ENCODE measurements around the gene PCDHA5. TPM values are rescaled to one million over a fixed set of nuclear protein-coding genes. Genes with fewer than 3 reads are reported as not detected.

Gene PCDHA5
- not detected in 2 replicates for total RNA-seq

GRCh38 chr5:140821375-140822280 lies at the start of gene PCDHA5:
Gene PCDHA5 (plus strand): TSS chr5:140821613.

GRCh38 chr5:140785905-140786686 lies 35.3 kb upstream of the PCDHA5 start, which contains the start of gene PCDHA1:
Gene PCDHA1 (plus strand): TSS chr5:140786140.

GRCh38 chr5:140794595-140795258 lies 26.7 kb upstream of the PCDHA5 start, which contains the start of gene PCDHA2:
Gene PCDHA2 (plus strand): TSS chr5:140794852.

DNA sequence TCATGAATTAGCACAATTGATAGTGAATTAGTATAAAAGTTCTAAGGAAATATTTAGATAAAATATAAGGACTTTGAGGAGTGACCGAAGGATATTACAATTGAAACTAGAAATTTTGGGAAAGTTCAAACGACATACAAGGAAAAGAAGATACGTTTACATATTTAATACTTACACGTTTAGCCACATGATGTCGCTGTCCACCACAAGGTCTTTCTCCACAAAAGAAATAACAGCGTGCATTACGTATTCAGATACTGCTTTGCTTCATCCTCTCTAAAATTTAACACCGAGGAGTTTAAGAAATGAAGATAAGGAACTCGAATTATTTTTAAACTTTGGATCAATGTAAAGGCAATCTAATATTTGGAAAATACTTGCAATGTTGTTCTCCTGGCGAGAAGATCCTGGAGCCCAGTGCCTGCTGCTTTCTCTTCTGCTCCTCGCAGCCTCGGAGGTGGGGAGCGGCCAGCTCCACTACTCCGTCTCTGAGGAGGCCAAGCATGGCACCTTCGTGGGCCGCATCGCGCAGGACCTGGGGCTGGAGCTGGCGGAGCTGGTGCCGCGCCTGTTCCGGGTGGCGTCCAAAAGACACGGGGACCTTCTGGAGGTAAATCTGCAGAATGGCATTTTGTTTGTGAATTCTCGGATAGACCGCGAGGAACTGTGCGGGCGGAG lies 20.5 kb upstream of the PCDHA5 start, which contains the start of gene PCDHA3:
PCDHA3 (plus strand) TSS at position 242 of the 678 bp plus-strand sequence.

DNA sequence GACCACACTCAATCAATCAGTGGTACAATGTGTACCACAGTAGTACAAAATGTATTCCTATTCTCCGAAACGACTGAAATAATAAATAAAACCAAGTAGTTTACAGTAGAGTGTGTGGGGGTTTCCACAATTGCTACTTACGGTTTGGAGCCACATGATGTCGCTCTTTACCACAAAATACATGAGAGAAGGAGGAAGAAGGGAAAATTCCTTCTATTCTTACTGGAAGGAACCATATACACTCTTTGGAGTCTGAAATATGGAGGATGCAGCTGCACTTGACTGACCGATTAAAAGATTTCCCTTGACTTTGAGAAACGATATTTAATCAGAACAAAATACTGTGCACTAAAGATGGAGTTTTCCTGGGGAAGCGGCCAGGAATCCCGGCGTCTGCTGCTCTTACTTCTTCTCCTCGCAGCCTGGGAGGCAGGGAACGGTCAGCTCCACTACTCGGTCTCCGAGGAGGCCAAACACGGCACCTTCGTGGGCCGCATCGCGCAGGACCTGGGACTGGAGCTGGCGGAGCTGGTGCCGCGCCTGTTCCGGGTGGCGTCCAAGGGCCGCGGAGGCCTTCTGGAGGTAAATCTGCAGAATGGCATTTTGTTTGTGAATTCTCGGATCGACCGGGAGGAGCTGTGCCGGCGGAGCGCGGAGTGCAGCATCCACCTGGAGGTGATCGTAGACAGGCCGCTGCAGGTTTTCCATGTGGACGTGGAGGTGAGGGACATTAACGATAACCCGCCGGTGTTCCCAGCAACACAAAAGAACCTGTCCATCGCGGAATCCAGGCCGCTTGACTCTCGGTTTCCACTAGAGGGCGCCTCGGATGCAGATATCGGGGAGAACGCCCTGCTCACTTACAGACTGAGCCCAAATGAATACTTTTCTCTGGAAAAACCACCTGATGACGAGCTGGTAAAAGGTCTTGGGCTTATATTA lies 14.3 kb upstream of the PCDHA5 start, which contains the start of gene PCDHA4:
PCDHA4 (plus strand) TSS at position 235 of the 942 bp plus-strand sequence.

GRCh38 chr5:140827704-140828361 lies 6.4 kb downstream of the PCDHA5 start, which contains the start of gene PCDHA6:
Gene PCDHA6 (plus strand): TSS chr5:140827960. CDS start chr5:140828092, 132 bp downstream.

GRCh38 chr5:140833993-140834392 lies 12.6 kb downstream of the PCDHA5 start, which contains the start of gene PCDHA7:
Gene PCDHA7 (plus strand): TSS chr5:140834269. CDS start chr5:140834384, 115 bp downstream.

DNA sequence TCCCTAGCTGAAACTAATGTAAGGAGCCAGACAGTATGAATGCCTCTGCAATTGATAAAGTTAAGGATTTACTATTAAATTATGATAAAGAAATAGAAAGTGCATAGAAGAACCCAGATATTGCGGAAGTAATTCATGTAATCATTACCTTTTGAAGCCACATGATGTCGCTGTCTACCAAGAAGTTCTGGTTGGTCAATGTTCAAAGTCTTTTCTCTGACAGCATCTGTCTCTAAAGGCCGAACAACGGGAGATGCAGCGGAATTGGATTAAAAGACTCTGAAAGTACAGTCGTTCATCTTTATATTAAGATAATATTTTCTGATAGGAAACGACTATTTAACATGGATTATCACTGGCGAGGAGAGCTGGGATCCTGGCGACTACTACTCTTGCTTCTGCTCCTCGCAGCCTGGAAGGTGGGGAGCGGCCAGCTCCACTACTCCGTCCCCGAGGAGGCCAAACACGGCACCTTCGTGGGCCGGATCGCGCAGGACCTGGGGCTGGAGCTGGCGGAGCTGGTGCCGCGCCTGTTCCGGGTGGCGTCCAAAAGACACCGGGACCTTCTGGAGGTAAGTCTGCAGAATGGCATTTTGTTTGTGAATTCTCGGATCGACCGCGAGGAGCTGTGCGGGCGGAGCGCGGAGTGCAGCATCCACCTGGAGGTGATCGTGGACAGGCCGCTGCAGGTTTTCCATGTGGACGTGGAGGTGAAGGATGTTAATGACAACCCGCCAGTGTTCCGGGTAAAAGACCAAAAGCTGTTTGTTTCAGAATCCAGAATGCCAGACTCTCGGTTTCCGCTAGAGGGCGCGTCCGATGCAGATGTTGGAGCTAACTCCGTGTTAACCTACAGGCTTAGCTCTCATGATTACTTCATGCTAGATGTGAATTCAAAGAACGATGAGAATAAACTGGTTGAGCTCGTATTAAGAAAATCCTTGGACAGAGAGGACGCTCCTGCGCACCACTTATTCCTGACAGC lies 19.9 kb downstream of the PCDHA5 start, which contains the start of gene PCDHA8:
PCDHA8 (plus strand) TSS at position 210 of the 985 bp plus-strand sequence; CDS start at position 345, 135 bp downstream.

DNA sequence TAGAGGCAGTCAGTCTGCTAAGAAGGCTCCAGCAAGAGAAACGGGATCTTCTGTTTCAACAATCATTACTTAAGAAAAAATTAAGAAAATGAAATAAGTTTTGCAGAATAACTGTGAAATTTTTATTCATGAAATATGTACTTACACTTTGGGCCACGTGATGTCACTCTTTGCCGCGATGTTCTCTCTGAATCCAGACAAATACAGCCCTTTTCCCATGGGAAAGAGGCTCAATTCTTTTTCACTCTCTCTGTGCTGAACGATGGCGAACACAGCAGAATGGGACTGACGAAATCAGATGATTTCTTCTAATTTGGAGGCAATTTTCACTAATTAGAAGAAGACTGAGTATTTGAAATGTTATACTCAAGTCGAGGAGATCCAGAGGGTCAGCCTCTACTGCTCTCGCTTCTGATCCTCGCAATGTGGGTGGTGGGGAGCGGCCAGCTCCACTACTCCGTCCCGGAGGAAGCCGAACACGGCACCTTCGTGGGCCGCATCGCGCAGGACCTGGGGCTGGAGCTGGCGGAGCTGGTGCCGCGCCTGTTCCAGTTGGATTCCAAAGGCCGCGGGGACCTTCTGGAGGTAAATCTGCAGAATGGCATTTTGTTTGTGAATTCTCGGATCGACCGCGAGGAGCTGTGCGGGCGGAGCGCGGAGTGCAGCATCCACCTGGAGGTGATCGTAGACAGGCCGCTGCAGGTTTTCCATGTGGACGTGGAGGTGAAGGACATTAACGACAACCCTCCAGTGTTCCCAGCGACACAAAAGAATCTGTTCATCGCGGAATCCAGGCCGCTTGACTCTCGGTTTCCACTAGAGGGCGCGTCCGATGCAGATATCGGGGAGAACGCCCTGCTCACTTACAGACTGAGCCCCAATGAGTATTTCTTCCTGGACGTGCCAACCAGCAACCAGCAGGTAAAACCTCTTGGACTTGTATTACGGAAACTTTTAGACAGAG lies 27.0 kb downstream of the PCDHA5 start, which contains the start of gene PCDHA9:
PCDHA9 (plus strand) TSS at position 244 of the 964 bp plus-strand sequence; CDS start at position 358, 114 bp downstream.

GRCh38 chr5:140855772-140856674 lies 34.6 kb downstream of the PCDHA5 start, which contains the start of gene PCDHA10:
Gene PCDHA10 (plus strand): TSS chr5:140855897. CDS start chr5:140856049, 152 bp downstream.

GRCh38 chr5:140868721-140869554 lies 47.5 kb downstream of the PCDHA5 start, which contains the start of gene PCDHA11:
Gene PCDHA11 (plus strand): TSS chr5:140868957. CDS start chr5:140869104, 147 bp downstream.

